Activated naive CD4-positive, alpha-beta T cell treated with anti-CD3 and anti-CD28 coated beads for 36 hours (primary cell): ENCODE results near the gene ERRFI1. TPM values are rescaled to one million over a fixed set of nuclear protein-coding genes. Genes with fewer than 3 reads are reported as not detected.
"Not testable (repeated sequence)": the region's sequence is repeated elsewhere in the genome, so short reads cannot be mapped to it uniquely, and the experiment has no call there.

Experiments used
- CTCF ChIA-PET: fragments of 350-600 bp; sonication (Branson Sonifier 250); formaldehyde crosslinking; loops from one replicate; lab custom pipeline; 2021; ENCODE audit warnings: antibody characterized with exemption; lab: Charles Lee
- DNase-seq: peaks from one replicate; pipeline ENCODE4 v3.0.0-alpha.2; 2020
- H3K27ac Mint-ChIP-seq: one replicate; pipeline ENCODE4 v1.8.0; 2021; ENCODE audit warnings: mild to moderate bottlenecking, mixed read lengths
- H3K27me3 Mint-ChIP-seq: one replicate; pipeline ENCODE4 v1.8.0; 2021; ENCODE audit warnings: low read depth, mixed read lengths
- H3K36me3 Mint-ChIP-seq: one replicate; pipeline ENCODE4 v1.8.0; 2021; ENCODE audit warnings: low read depth, mixed read lengths
- H3K4me1 Mint-ChIP-seq: one replicate; pipeline ENCODE4 v1.8.0; 2021; ENCODE audit warnings: low read depth, mixed read lengths
- H3K4me3 Mint-ChIP-seq: one replicate; pipeline ENCODE4 v1.8.0; 2021; ENCODE audit warnings: mild to moderate bottlenecking, moderate library complexity, mixed read lengths
- H3K9me3 Mint-ChIP-seq: one replicate; pipeline ENCODE4 v1.8.0; 2021; ENCODE audit warnings: mixed read lengths
- intact Hi-C: fragments of 100-400 bp; cut with micrococcal nuclease; formaldehyde crosslinking; loops from one replicate; pipeline ENCODE4 v1.15.1; 2023
- total RNA-seq, 2 experiments: library from RNA; stranded (reverse); gene quantifications; one replicate each; pipeline ENCODE4 v1.2.3, GENCODE V29; 2021

Gene ERRFI1
- total RNA-seq, 2 experiments from 2014 or later, result 0.77 to 0.95 TPM

DNA sequence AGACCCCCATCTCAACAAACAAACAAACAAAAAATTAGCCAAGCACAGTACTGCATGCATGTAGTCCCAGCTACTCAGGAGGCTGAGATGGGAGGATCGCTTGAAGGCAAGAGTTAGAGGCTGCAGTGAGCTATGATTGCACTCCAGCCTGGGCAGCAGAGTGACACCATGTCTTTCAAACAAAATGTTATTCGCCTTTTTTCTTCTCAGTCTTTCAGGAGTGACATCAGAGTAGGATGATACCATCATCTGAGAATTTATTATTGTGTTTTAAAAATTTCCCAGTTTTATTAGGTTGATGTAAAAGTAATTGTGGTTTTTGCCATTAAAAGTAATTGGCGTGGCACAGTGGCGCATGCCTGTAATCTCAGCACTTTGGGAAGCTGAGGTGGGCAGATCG lies 53.8 kb downstream of the ERRFI1 start:
- Mint-ChIP-seq H3K4me1 (peaks cover 6% of the 10 kb centered on the region), H3K36me3 (peaks cover 38% of the 10 kb centered on the region), H3K9me3 (no peaks in the 10 kb centered on the region), H3K27me3 (no peaks in the 10 kb centered on the region), H3K27ac (no peak overlapping the region), H3K4me3 (no peak overlapping the region)
- CTCF ChIA-PET, result interaction anchor here (0.6 kb wide), 1 partner anchor 116 kb away, joined by 3 read pairs; no protein-coding TSS in a partner anchor
- DNase-seq, result no peak
- intact Hi-C loops, result no loop called here

DNA sequence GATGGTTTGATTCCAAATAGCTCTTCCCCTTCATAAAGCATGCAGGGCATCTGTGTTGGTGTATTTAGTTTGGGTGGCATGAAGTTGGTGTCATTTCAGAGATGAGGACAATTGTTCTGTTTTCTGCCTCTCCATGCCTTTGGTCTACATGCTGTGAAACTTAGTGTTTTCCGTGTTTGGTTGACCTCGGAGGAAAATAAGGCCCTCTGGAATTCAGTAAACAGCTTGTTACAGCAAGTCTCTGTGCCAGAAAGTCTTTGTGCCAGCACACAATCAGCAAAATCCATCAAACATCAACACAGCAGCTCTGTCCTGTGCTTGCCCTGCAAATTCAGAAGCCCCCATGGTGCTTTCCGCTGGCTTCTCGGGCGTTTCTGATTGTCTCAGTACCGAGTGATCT lies 55.1 kb downstream of the ERRFI1 start:
- CTCF ChIA-PET, result no interaction called here
- no peaks in the 10 kb centered on the region for H3K27me3 Mint-ChIP-seq
- H3K27ac Mint-ChIP-seq, result no peak overlapping the region
- DNase-seq, result no peak
- intact Hi-C loops, result no loop called here
- H3K4me1 Mint-ChIP-seq, result peaks cover 16% of the 10 kb centered on the region
- no peaks in the 10 kb centered on the region for H3K9me3 Mint-ChIP-seq
- no peak overlapping the region for H3K4me3 Mint-ChIP-seq
- peaks cover 42% of the 10 kb centered on the region for H3K36me3 Mint-ChIP-seq

DNA sequence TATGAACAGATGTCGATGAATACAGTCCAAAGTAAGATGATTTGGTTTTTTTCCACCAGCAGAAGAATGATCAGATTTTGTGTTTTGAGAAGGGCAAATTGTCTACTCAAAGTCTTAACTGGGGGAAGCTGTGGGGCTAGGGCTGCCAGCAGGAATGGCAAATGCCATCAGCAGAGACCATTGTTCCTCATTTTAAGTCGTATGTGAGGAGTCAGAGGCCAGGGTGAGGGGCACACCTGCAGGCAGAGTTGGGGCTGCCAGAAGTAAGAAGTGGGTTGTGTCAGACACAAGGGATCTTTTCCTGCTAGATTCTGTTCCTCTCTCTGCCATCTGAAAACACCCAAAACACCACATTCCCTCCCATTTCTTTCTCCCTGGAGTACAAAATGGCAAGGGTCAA lies 55.9 kb downstream of the ERRFI1 start:
- intact Hi-C loops, result no loop called here
- CTCF ChIA-PET, result interaction anchor here (1.1 kb wide), 1 partner anchor 13 kb away, joined by 3 read pairs; no protein-coding TSS in a partner anchor

DNA sequence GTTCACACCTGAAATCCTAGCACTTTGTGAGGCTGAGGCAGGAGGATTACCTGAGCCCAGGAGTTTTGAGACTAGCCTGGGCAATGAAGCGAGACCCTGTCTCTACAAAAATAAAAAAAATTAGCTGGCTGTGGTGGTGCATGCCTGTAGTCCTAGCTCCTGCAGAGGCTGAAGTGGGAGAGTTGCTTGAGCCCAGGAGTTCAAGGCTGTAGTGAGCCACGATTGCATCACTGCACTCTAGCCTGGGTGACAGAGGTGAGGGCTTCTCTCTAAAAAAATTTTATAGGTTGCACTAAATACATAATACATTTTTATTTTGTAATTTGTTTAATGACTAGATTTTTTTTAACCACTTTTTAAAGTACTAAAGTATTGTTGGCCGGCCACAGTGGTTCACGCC lies 58.5 kb downstream of the ERRFI1 start:
- DNase-seq, result no peak
- no peak overlapping the region for H3K4me3 Mint-ChIP-seq
- CTCF ChIA-PET, result no interaction called here
- peaks cover 44% of the 10 kb centered on the region for H3K4me1 Mint-ChIP-seq
- H3K27ac Mint-ChIP-seq, result peak overlapping the region; percentile 2
- H3K9me3 Mint-ChIP-seq, result no peaks in the 10 kb centered on the region
- intact Hi-C loops, result no loop called here
- H3K27me3 Mint-ChIP-seq, result no peaks in the 10 kb centered on the region
- peaks cover 58% of the 10 kb centered on the region for H3K36me3 Mint-ChIP-seq

More for the DNA sequence above, 55.9 kb downstream of the ERRFI1 start:
- Mint-ChIP-seq H3K4me3 (no peak overlapping the region), H3K9me3 (no peaks in the 10 kb centered on the region), H3K27me3 (no peaks in the 10 kb centered on the region), H3K36me3 (peaks cover 44% of the 10 kb centered on the region), H3K4me1 (peaks cover 22% of the 10 kb centered on the region), H3K27ac (peak overlapping the region; percentile 56)
- no peak for DNase-seq

DNA sequence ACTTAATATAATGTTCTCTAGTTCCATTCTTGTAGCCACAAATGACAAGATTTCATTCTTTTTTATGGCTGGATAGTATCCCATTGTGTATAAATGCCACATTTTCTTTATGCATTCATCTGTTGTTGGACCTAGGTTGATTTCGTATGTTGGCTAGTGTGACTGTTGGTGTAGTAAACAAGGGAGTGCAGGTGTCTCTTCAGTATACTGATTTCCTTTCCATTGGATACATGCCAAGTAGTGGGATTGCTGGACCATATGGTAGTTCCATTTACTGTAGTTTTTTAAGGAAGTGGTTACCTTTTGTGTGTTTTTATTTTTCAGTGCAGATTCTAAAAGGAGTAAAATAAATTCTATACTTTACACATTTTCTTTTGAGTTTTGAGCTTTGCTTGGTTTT lies 58.9 kb downstream of the ERRFI1 start:
- DNase-seq, result no peak
- Mint-ChIP-seq H3K9me3 (no peaks in the 10 kb centered on the region), H3K36me3 (peaks cover 57% of the 10 kb centered on the region), H3K4me3 (no peak overlapping the region), H3K27me3 (no peaks in the 10 kb centered on the region), H3K4me1 (peaks cover 47% of the 10 kb centered on the region), H3K27ac (peak overlapping the region; percentile 2)
- CTCF ChIA-PET, result no interaction called here
- intact Hi-C loops, result no loop called here

DNA sequence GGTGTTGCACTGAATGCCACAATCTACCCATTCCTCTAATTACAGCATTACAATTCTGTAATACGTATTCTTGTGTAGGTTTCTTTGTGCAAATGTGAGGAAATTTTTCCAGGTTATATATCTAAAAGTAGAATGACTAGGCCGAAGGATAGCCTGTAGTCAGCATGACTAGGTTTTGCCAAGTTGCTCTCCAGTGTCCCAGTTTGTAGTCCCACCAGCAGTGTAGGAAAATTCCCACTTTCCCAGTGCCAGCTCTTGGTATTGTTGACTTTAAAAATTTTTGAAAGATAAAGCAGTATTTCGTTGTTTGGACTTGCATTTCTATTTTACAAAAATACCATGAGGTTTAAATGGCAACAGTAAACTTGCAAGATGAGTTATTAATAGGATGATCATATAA lies 61.6 kb downstream of the ERRFI1 start:
- no peak overlapping the region for H3K4me3 Mint-ChIP-seq
- intact Hi-C loops, result loop anchor here (5.0 kb wide), 1 partner anchor 182 kb away; the partner anchor contains the start of gene PER3
- H3K27ac Mint-ChIP-seq, result peak overlapping the region; percentile 26
- H3K9me3 Mint-ChIP-seq, result no peaks in the 10 kb centered on the region
- CTCF ChIA-PET, result interaction anchor here (1.7 kb wide), 1 partner anchor 11 kb away, joined by 10 read pairs; no protein-coding TSS in a partner anchor
- no peaks in the 10 kb centered on the region for H3K27me3 Mint-ChIP-seq
- H3K4me1 Mint-ChIP-seq, result peaks cover 58% of the 10 kb centered on the region
- no peak for DNase-seq
- H3K36me3 Mint-ChIP-seq, result peaks cover 44% of the 10 kb centered on the region

DNA sequence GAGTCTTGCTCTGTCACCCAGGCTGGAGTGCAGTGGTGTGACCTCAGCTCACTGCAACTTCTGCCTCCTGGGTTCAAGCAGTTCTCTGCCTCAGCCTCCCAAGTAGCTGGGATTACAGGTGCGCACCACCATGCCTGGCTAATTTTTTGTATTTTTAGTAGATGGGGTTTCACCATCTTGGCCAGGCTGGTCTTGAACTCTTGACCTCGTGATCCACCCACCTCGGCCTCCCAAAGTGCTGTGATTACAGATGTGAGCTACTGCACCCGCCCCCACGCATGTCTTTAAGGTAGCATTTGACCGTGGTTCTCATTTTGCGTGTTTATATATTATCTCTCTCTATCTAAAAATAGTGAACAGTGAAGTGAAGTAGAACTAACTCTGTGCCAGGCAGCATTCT lies 62.3 kb downstream of the ERRFI1 start:
- Mint-ChIP-seq H3K27ac (peak overlapping the region; percentile 18), H3K4me1 (peaks cover 60% of the 10 kb centered on the region), H3K36me3 (peaks cover 41% of the 10 kb centered on the region), H3K4me3 (peak overlapping the region; percentile 39)
- H3K9me3 Mint-ChIP-seq, DNase-seq, H3K27me3 Mint-ChIP-seq: not testable (repeated sequence)
- CTCF ChIA-PET, result interaction anchor here (1.7 kb wide), 1 partner anchor 11 kb away, joined by 10 read pairs; no protein-coding TSS in a partner anchor
- intact Hi-C loops, result loop anchor here (5.0 kb wide), 1 partner anchor 182 kb away; the partner anchor contains the start of gene PER3

DNA sequence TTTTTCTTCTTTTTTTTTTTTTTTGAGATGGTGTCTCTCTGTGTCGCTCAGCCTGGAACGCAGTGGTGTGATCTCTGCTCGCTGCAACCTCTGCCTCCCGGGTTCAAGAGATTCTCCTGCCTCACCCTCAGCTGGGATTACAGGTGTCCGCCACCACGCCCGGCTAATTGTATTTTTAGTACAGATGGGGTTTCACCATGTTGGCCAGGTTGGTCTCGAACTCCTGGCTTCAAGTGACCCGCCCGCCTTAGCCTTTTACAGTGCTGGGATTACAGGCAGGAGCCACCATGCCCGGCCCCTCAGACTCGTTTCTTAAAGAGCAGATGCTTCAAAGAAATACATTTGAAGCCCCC lies 62.8 kb downstream of the ERRFI1 start:
- intact Hi-C loops, result loop anchor here (5.0 kb wide), 1 partner anchor 181 kb away; the partner anchor contains the start of gene PER3
- peak overlapping the region; percentile 39 for H3K4me3 Mint-ChIP-seq
- H3K27ac Mint-ChIP-seq, result peak overlapping the region; percentile 75
- peaks cover 58% of the 10 kb centered on the region for H3K4me1 Mint-ChIP-seq
- H3K27me3 Mint-ChIP-seq, CTCF ChIA-PET, H3K9me3 Mint-ChIP-seq, DNase-seq: not testable (repeated sequence)
- peaks cover 41% of the 10 kb centered on the region for H3K36me3 Mint-ChIP-seq

DNA sequence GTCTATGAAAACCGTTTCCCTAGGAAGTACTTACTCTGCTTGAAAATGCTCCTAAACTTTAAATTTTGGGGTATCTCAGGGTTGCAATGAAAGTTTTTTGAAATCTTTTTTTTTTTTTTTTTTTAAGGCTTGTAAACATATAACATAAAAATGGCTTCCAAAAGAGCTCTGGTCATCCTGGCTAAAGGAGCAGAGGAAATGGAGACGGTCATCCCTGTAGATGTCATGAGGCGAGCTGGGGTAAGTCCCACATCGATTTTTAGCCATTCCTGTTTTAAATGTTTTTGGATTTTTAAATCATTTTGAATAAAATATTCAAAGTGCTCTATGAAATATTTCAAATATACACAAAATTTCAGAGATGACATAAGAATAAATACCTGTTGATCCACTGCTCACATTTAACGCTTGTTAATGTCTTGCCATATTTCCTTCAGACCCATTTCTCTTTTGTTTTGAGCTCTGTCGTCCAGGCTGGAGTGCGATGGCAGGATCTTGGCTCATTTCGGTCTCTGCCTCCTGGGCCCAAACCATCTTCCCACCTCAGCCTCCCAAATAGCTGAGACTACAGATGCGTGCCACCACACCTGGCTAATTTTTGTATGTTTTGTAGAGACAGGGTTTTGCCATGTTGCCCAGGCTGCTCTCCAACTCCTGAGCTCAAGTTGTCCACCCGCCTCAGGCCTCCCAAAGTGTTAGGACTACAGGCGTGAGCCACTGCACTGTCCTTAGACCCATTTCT lies 63.3 kb downstream of the ERRFI1 start:
- no peaks in the 10 kb centered on the region for H3K9me3 Mint-ChIP-seq
- peak overlapping the region; percentile 99 for H3K4me3 Mint-ChIP-seq
- peaks cover 41% of the 10 kb centered on the region for H3K36me3 Mint-ChIP-seq

DNA sequence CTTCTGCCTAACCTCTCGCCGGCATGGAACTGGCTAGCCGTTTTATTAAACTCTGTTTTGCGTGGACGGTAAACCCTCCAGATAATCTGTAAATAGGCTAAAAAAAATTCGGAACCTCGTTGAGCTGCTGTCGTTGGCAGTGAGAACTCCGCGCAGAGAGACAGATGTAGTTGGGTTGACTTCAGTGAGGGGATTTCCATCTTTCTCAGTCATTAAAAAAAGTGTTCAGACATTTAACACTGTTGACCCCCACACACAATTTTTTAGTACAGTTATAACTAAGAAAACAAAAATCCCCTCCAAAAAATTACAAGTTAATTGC lies 64.1 kb downstream of the ERRFI1 start:
- DNase-seq, result no peak
- Mint-ChIP-seq H3K9me3 (no peaks in the 10 kb centered on the region), H3K27me3 (no peaks in the 10 kb centered on the region), H3K36me3 (peaks cover 37% of the 10 kb centered on the region), H3K4me1 (peaks cover 55% of the 10 kb centered on the region), H3K4me3 (peak overlapping the region; percentile 99), H3K27ac (peak overlapping the region; percentile 95)
- intact Hi-C loops, result loop anchor here (5.0 kb wide), 1 partner anchor 180 kb away; the partner anchor contains the start of gene PER3
- CTCF ChIA-PET, result interaction anchor here (1.0 kb wide), 1 partner anchor 14 kb away, joined by 4 read pairs; no protein-coding TSS in a partner anchor

More for the DNA sequence above, 63.3 kb downstream of the ERRFI1 start:
- Mint-ChIP-seq H3K27ac (peak overlapping the region; percentile 95), H3K4me1 (peaks cover 58% of the 10 kb centered on the region), H3K27me3 (no peaks in the 10 kb centered on the region)
- CTCF ChIA-PET, result interaction anchor here (1.0 kb wide), 1 partner anchor 13 kb away, joined by 4 read pairs; no protein-coding TSS in a partner anchor
- intact Hi-C loops, result loop anchor here (5.0 kb wide), 1 partner anchor 181 kb away; the partner anchor contains the start of gene PER3
- DNase-seq, result no peak
